ENCODE data around the gene TMEM135.

DNA sequence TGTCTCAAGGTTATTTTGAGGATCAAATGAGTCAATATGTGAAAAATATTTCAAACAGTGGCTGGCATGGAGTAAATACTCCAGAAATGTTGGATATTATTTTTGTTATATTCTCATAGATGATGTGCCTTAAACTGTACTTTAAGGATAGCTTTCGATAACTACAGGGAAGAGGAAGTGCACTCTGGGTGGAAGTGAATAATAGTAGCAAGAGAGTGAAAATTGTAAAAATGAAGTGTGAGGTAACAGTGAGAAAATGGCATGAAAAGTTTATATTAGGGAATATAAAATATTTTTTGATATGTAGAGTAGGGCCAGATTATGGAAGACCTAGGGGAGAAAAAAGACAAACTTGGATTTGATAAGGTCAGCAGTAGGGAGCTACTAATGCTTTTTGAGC, 258.9 kb downstream of the TMEM135 start:
- TF ChIP-seq, protein P1, sequence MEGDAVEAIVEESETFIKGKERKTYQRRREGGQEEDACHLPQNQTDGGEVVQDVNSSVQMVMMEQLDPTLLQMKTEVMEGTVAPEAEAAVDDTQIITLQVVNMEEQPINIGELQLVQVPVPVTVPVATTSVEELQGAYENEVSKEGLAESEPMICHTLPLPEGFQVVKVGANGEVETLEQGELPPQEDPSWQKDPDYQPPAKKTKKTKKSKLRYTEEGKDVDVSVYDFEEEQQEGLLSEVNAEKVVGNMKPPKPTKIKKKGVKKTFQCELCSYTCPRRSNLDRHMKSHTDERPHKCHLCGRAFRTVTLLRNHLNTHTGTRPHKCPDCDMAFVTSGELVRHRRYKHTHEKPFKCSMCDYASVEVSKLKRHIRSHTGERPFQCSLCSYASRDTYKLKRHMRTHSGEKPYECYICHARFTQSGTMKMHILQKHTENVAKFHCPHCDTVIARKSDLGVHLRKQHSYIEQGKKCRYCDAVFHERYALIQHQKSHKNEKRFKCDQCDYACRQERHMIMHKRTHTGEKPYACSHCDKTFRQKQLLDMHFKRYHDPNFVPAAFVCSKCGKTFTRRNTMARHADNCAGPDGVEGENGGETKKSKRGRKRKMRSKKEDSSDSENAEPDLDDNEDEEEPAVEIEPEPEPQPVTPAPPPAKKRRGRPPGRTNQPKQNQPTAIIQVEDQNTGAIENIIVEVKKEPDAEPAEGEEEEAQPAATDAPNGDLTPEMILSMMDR (IDR thresholded peaks at IDR 0.05; ENCODE audit: low read length), result no peak
- TF ChIP-seq EZH2 (IDR thresholded peaks at IDR 0.05; ENCODE audit: borderline replicate concordance, low read length), result no peak
